HG03520 (cell line): ENCODE measurements around the gene CEBPG.

Experiments used
- ATAC-seq: cut with Tn5 transposase; IDR thresholded peaks from one replicate; pipeline ENCODE4 v1.9.1; 2021; ENCODE audit warnings: mild to moderate bottlenecking, moderate library complexity; ENCODE audit not compliant: unreplicated experiment

Gene CEBPG

GRCh38 chr19:33373453-33374235 is at the start of gene CEBPG:
TSS of gene CEBPG (plus strand) at chr19:33373709. CDS start at chr19:33379240, 5,531 bp downstream.
- peak; percentile 81 for ATAC-seq

GRCh38 chr19:33324628-33325027 is 48.9 kb upstream of the CEBPG start:
- ATAC-seq, result no peak

GRCh38 chr19:33325920-33326319 is 47.6 kb upstream of the CEBPG start:
- ATAC-seq, result no peak

- no peak for ATAC-seq
These were observed 44.4 kb upstream of the CEBPG start for GRCh38 chr19:33329060-33329459.

- no peak for ATAC-seq
These were observed 43.8 kb upstream of the CEBPG start for GRCh38 chr19:33329736-33330135.

- no peak for ATAC-seq
These were observed 41.3 kb upstream of the CEBPG start for GRCh38 chr19:33332248-33332647.

GRCh38 chr19:33333151-33333550 is 40.4 kb upstream of the CEBPG start:
- ATAC-seq, result no peak

GRCh38 chr19:33333642-33334041 is 39.9 kb upstream of the CEBPG start:
- no peak for ATAC-seq

- ATAC-seq, result no peak
These were observed 39.2 kb upstream of the CEBPG start for GRCh38 chr19:33334271-33334670.

- no peak for ATAC-seq
These were observed 38.1 kb upstream of the CEBPG start for GRCh38 chr19:33335446-33335845.

GRCh38 chr19:33339016-33339984 is 34.2 kb upstream of the CEBPG start:
- no peak for ATAC-seq

- no peak for ATAC-seq
These were observed 32.5 kb upstream of the CEBPG start for GRCh38 chr19:33340991-33341390.

GRCh38 chr19:33343301-33343700 is 30.2 kb upstream of the CEBPG start:
- ATAC-seq, result no peak

GRCh38 chr19:33343859-33344572 is 29.5 kb upstream of the CEBPG start:
- no peak for ATAC-seq

- ATAC-seq, result no peak
These were observed 29.0 kb upstream of the CEBPG start for GRCh38 chr19:33344573-33344925.

GRCh38 chr19:33345163-33345562 is 28.3 kb upstream of the CEBPG start:
- no peak for ATAC-seq

GRCh38 chr19:33346665-33347064 is 26.8 kb upstream of the CEBPG start:
- no peak for ATAC-seq

- no peak for ATAC-seq
These were observed 26.2 kb upstream of the CEBPG start for GRCh38 chr19:33347300-33347699.

- no peak for ATAC-seq
These were observed 25.1 kb upstream of the CEBPG start for GRCh38 chr19:33348301-33349010.
